Left ventricle myocardium superior (tissue), 1 donor: ENCODE data around the gene CARD11. TPM values are rescaled to one million over a fixed set of nuclear protein-coding genes. Genes with fewer than 3 reads are reported as not detected.

Experiments
- ATAC-seq: fragments of 200-7000 bp; cut with Tn5 transposase; one replicate; pipeline ENCODE4 v1.9.1; 2020; ENCODE audit warnings: mild to moderate bottlenecking, moderate library complexity
- DNase-seq: peaks from one replicate; pipeline ENCODE4 v3.0.0-alpha.2; 2020
- intact Hi-C: fragments of 100-400 bp; cut with micrococcal nuclease; formaldehyde crosslinking; loops from one replicate; pipeline ENCODE4 v1.11.0; 2022
- total RNA-seq: library from RNA; stranded (reverse); fragmentation: NEBNext Ultra II Directional; extraction: Animal tissue kit (Norgen Biotek cat#: 25700); gene quantifications from one replicate; pipeline ENCODE4 v1.2.1, GENCODE V29; 2021
- donor health status: DM: no; HTN: yes; CAD: no; lungs with severe emphysema.

The CARD11 gene
- total RNA-seq, 1 donor from 2014 or later, result 0.37 TPM

GRCh38 chr7:2872296-2872874 lies 171.3 kb downstream of the CARD11 start:
- intact Hi-C loops, result no loop called here
- DNase-seq (no peak), ATAC-seq (no peak)

DNA sequence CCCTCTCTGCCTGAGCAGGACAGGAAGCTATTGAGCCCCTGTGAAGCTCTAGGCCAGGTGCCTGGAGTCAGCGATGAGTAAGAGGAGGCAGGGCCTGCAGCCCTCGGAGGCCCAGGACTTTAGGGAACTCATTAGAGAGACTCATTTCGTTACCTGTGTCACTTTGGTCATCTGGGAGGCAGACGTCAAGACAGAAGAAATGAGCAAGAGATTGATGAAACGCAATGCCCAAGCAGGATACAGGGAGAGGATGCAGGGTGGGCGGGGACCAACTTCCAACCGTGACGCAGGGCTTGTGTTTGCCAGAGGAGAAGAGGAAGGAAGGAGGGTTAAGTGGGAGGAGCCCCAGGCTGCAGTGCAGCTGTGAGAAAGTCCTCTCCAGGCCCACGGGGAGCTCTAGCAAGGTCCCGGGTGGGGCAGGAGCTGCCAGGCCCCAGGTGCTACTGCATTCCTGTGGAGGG lies 173.2 kb downstream of the CARD11 start:
- ATAC-seq, result peak; percentile 88
- intact Hi-C loops, result no loop called here

GRCh38 chr7:2869981-2870380 lies 173.7 kb downstream of the CARD11 start:
- ATAC-seq (no peak), DNase-seq (no peak)
- intact Hi-C loops, result no loop called here

More for the DNA sequence above, 173.2 kb downstream of the CARD11 start:
- DNase-seq, result peak; percentile 77

GRCh38 chr7:2866601-2867000 lies 177.1 kb downstream of the CARD11 start:
- intact Hi-C loops, result no loop called here
- DNase-seq, result no peak
- no peak for ATAC-seq

DNA sequence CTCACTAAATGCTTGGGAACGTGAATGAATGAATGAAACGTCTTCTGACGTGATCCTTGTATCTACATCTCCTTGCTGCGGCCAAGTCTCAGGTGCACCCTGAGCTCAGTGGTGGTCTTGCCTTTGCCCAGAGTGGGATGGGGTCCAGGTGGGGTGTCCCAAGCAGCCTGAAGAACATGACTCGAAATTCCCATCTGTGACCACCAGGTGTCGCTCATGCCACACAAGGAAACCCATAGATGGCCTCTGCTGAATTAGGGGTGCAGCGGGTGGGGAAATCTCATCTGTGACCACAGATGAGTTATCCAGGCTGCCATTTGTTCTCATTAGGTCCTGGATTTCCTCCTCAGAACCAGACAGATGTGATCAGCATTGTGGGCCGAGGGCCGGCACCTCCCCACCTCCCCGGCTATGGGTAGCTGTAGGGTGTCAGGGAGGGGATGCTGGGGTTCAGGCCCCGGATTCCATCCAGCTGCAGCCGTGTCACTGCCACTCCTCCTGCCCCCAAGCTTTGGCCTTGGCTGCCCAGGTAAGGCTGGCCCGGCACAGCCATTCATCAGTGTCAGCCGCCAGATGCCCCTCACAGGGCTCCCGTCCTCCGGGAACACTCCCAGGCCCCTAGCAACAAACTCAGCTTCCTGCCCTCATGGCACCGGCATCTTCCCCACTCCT lies 178.5 kb downstream of the CARD11 start:
- peak; percentile 47 for ATAC-seq
- intact Hi-C loops, result no loop called here
- peak; percentile 70 for DNase-seq

- DNase-seq, result no peak
- intact Hi-C loops, result no loop called here
- no peak for ATAC-seq
These were observed 179.3 kb downstream of the CARD11 start for GRCh38 chr7:2864204-2864985.

GRCh38 chr7:2863461-2864066 lies 180.1 kb downstream of the CARD11 start:
- intact Hi-C loops, result no loop called here

DNA sequence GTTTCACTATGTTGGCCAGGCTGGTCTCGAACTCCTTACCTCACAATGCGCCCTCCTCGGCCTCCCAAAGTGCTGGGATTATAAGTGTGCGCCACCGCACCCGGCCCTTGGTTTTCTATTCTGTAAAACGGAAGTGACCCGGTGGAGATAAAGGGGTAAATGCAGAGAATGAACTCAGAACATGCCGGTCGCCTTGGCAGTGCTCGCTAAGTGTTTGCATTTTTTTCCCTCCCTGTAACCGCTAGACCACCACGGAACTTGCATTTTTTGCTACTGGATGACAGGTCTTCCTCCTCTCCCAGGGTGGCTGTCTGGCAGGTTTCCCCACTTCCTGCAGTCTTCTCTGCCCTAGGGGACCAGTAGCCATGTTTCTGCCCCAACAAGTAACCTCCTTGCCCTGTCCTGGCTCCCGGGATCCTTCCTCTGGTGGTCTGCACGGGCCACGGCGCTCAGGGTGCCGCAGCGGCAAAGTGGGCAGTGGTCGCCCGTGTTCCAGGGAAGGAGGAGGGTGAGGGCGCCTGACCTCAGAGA lies 180.8 kb downstream of the CARD11 start:
- intact Hi-C loops, result no loop called here
- DNase-seq, result no peak
- no peak for ATAC-seq

More at GRCh38 chr7:2863461-2864066, 180.1 kb downstream of the CARD11 start:
- ATAC-seq (peak; percentile 96), DNase-seq (peak; percentile 84)

- intact Hi-C loops, result no loop called here
- DNase-seq (no peak), ATAC-seq (no peak)
These were observed 182.2 kb downstream of the CARD11 start for GRCh38 chr7:2861509-2861908.

GRCh38 chr7:2860627-2861133 lies 183.0 kb downstream of the CARD11 start:
- DNase-seq (no peak), ATAC-seq (no peak)
- intact Hi-C loops, result no loop called here

- DNase-seq (no peak), ATAC-seq (no peak)
- intact Hi-C loops, result no loop called here
These were observed 183.7 kb downstream of the CARD11 start for GRCh38 chr7:2859952-2860351.

DNA sequence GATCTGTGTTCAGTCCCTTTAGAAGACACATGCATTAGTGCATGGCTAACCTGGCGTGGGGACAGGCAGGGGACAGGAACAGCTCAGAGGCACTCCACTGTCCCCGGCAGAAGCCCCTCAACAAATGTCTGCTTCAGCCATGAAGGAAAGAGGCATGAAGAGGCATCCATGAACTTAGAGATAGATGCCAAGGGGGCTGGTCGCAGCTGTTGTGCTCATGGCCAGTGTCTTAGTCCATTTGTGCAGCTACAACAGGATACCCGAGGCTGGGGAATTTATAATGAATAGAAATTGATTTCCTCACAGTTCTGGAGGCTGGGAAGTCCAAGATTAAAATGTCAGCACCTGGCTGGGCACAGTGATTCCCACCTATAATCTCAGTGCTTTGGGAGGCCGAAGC lies 185.0 kb downstream of the CARD11 start:
- DNase-seq (no peak), ATAC-seq (no peak)
- intact Hi-C loops, result no loop called here

DNA sequence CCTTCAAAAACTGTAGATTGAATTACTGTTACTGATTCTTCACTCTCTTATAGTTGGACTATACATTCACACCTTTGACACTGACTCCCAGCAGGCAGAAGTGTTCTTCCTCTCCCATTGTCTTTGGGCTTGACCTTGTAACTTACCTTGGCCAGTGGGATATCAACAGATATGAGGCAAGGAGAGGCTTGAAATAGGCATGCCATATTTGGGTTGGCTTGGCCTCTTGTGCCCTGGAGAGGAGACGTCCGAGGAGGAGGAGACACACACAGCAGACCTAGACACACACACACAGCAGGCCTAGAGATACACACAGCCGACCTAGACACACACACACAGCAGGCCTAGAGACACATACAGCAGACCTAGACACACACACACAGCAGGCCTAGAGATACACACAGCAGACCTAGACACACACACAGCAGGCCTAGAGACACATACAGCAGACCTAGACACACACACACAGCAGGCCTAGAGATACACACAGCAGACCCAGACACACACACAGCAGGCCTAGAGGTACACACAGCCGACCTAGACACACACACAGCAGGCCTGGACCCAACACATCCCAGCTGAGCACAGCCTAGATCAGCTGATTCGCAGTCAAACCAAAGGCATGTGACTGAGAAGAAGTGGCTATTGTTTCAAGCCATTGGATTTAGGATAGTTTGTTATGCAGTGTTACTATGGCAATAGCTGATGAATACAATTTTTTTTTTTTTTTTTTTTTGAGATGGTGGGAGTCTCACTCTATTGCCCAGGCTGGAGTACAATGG lies 187.1 kb downstream of the CARD11 start:
- peak; percentile 85 for ATAC-seq
- intact Hi-C loops, result no loop called here
- no peak for DNase-seq

Other genes starting within 250 kb of the CARD11 start
- gene GNA12, start 199.6 kb downstream of the CARD11 start, total RNA-seq, result 40.4 TPM